SK-N-SH (cell line): Measurements from ENCODE around the gene SLC44A5. TPM values are rescaled to one million over a fixed set of nuclear protein-coding genes. Genes with fewer than 3 reads are reported as not detected.
"Not testable (repeated sequence)": the region's sequence is repeated elsewhere in the genome, so short reads cannot be mapped to it uniquely, and the experiment has no call there.

Source experiments
- CTCF ChIA-PET: fragments of 300-600, 350-600 bp; formaldehyde crosslinking; extraction: SDS; loops from one replicate; lab custom pipeline; 2021; lab: Yijun Ruan, JAX
- POLR2A ChIA-PET: fragments of 350-600 bp; sonication (Branson Sonifier 250); formaldehyde crosslinking; extraction: SDS; loops from one replicate; lab custom pipeline; 2020; ENCODE audit warnings: antibody characterized with exemption, inconsistent platforms; lab: Yijun Ruan, JAX
- DNase-seq: peaks from one replicate; pipeline ENCODE4 v3.0.0; 2012
- H2AFZ ChIP-seq: fragments of 200-600 bp; sonication (generic); 2 replicates; pipeline ENCODE4 v1.8.1; 2016; ENCODE audit warnings: antibody characterized with exemption, mild to moderate bottlenecking, low read depth
- H3F3A ChIP-seq: fragments of 200-600 bp; sonication (generic); replicated peaks from 2 replicates; pipeline ENCODE3; 2016; ENCODE audit warnings: antibody characterized with exemption, mild to moderate bottlenecking; ENCODE audit not compliant: insufficient read depth
- H3K27ac ChIP-seq, 2 experiments: fragments of 200-500 bp in 1 of 2; fragments of 200-600 bp in 1 of 2; sonication (Bioruptor generic) in 1 of 2; sonication (generic), shearing (Covaris generic) in 1 of 2; 2 replicates each; pipeline versions ENCODE4 v1.5.1 to v1.6.1; 2014 to 2016; ENCODE audit warnings: low read depth in 2 of 2, inconsistent platforms in 1 of 2, low read length in 1 of 2, mild to moderate bottlenecking in 1 of 2, mixed read lengths in 1 of 2
- H3K27me3 ChIP-seq: fragments of 200-600 bp; sonication (generic), shearing (Covaris generic); 2 replicates; pipeline ENCODE4 v1.6.1; 2016; ENCODE audit warnings: mixed run types; ENCODE audit not compliant: insufficient read depth
- H3K36me3 ChIP-seq, 2 experiments: fragments of 200-500 bp in 1 of 2; fragments of 200-600 bp in 1 of 2; sonication (Bioruptor generic) in 1 of 2; sonication (generic) in 1 of 2; replicated peaks in 1 of 2; 2 replicates each; pipeline versions ENCODE3 to v1.5.1; 2014 to 2016; ENCODE audit warnings: low read length in 1 of 2, mild to moderate bottlenecking in 1 of 2; ENCODE audit not compliant: insufficient read depth in 2 of 2, control insufficient read depth in 1 of 2
- H3K4me1 ChIP-seq, 2 experiments: fragments of 200-500 bp in 1 of 2; fragments of 200-600 bp in 1 of 2; sonication (Bioruptor generic) in 1 of 2; sonication (generic), shearing (Covaris generic) in 1 of 2; 2 replicates each; pipeline versions ENCODE4 v1.5.1 to v1.6.1; 2014 to 2016; ENCODE audit warnings: low read depth in 1 of 2, low read length in 1 of 2, mixed run types in 1 of 2; ENCODE audit not compliant: insufficient read depth in 2 of 2, control insufficient read depth in 1 of 2
- H3K4me2 ChIP-seq: fragments of 200-600 bp; sonication (generic), shearing (Covaris generic); 2 replicates; pipeline ENCODE4 v1.6.1; 2017; ENCODE audit warnings: mixed run types
- H3K4me3 ChIP-seq, 2 experiments: fragments of 200-500 bp in 1 of 2; fragments of 200-600 bp in 1 of 2; sonication (Bioruptor generic) in 1 of 2; sonication (generic), shearing (Covaris generic) in 1 of 2; 2 replicates each; pipeline versions ENCODE4 v1.5.1 to v1.8.1; 2014 to 2016; ENCODE audit warnings: low read depth in 2 of 2, inconsistent platforms in 1 of 2, low read length in 1 of 2, mild to moderate bottlenecking in 1 of 2, mixed read lengths in 1 of 2, moderate library complexity in 1 of 2
- H3K79me2 ChIP-seq: fragments of 200-600 bp; sonication (generic); 2 replicates; pipeline ENCODE4 v1.8.1; 2017; ENCODE audit warnings: mild to moderate bottlenecking; ENCODE audit not compliant: insufficient read depth
- H3K9ac ChIP-seq: fragments of 200-600 bp; sonication (generic); 2 replicates; pipeline ENCODE4 v1.6.1; 2017; ENCODE audit warnings: mixed run types
- H3K9me2 ChIP-seq: fragments of 200-600 bp; sonication (generic); 2 replicates; pipeline ENCODE4 v1.6.1; 2017; ENCODE audit warnings: mixed run types
- H3K9me3 ChIP-seq: fragments of 200-600 bp; sonication (generic); 2 replicates; pipeline ENCODE4 v1.6.1; 2017; ENCODE audit warnings: mixed run types, mild to moderate bottlenecking, moderate library complexity
- H4K20me1 ChIP-seq: fragments of 200-600 bp; sonication (generic); 2 replicates; pipeline ENCODE4 v1.6.1; 2017; ENCODE audit warnings: mild to moderate bottlenecking, mixed run types; ENCODE audit not compliant: insufficient read depth
- EP300 ChIP-seq, 2 experiments: IDR thresholded peaks; 2 replicates each; pipeline versions ENCODE4 v1.4.0 to v1.6.1; 2012; ENCODE audit warnings: borderline replicate concordance in 1 of 2, low read depth in 1 of 2, low read length in 1 of 2
- EZH2phosphoT487 ChIP-seq: fragments of 200-600 bp; sonication (generic); IDR thresholded peaks from 2 replicates; pipeline ENCODE4 v1.6.1; 2017; ENCODE audit warnings: low read depth, mixed run types, mild to moderate bottlenecking, antibody characterized with exemption, moderate library complexity, borderline replicate concordance
- FOSL2 ChIP-seq: IDR thresholded peaks from 2 replicates; pipeline ENCODE4 v1.4.0; 2012; ENCODE audit warnings: low read depth, mild to moderate bottlenecking, moderate library complexity, borderline replicate concordance
- JUND ChIP-seq: IDR thresholded peaks from 2 replicates; pipeline ENCODE4 v1.4.0; 2012
- MAX ChIP-seq: IDR thresholded peaks from 2 replicates; pipeline ENCODE4 v1.4.0; 2012; ENCODE audit warnings: low read depth
- NRF1 ChIP-seq: IDR thresholded peaks from 2 replicates; pipeline ENCODE4 v1.6.1; 2012; ENCODE audit warnings: low read depth, mild to moderate bottlenecking, low read length
- RCOR1 ChIP-seq: fragments of 150-350 bp; IDR thresholded peaks from 2 replicates; pipeline ENCODE4 v1.6.1; 2017; ENCODE audit warnings: antibody characterized with exemption, low read length
- REST ChIP-seq: IDR thresholded peaks from 2 replicates; pipeline ENCODE4 v1.6.1; 2012; ENCODE audit warnings: mild to moderate bottlenecking, low read depth, low read length, moderate library complexity
- TAF1 ChIP-seq: IDR thresholded peaks from 2 replicates; pipeline ENCODE4 v1.6.1; 2012; ENCODE audit warnings: low read depth, mild to moderate bottlenecking, low read length, moderate library complexity, borderline replicate concordance
- ZBTB33 ChIP-seq: IDR thresholded peaks from 2 replicates; pipeline ENCODE4 v1.4.0; 2012; ENCODE audit warnings: low read depth, borderline replicate concordance
- WGBS: methylation state at CpG from one replicate; pipeline ENCODE4 v1.1.6; 2017; ENCODE audit warnings: low lambda C conversion rate; 5-methylcytosine and 5-hydroxymethylcytosine counted together
- polyA plus RNA-seq, 3 experiments: library from polyadenylated mRNA; depleted of rRNA; stranded (reverse); fragments of >200 nt; gene quantifications; 2 replicates each; pipeline ENCODE4 v1.2.3, GENCODE V29; 2012

Gene SLC44A5
- polyA plus RNA-seq, 1 of the 3 experiments (the other 2 are of a cell fraction), result 4.9 TPM

GRCh38 chr1:75257424-75257823 lies 353.5 kb downstream of the SLC44A5 start:
- Histone ChIP-seq H3K9ac (no peak overlapping the region), H3K79me2 (no peaks in the 10 kb centered on the region), H3K27me3 (no peaks in the 10 kb centered on the region), H3K4me1 (no peaks in the 10 kb centered on the region), H4K20me1 (no peaks in the 10 kb centered on the region), H2AFZ (no peak overlapping the region), H3K9me2 (no peaks in the 10 kb centered on the region), H3K27ac (no peak overlapping the region), H3K4me3 (no peak overlapping the region), H3K9me3 (0 out of 2 replicates have a peak, but pooled peaks cover under 1% of the 10 kb centered on the region), H3K4me2 (no peak overlapping the region), H3F3A (no peaks in the 10 kb centered on the region), H3K36me3 (no peaks in the 10 kb centered on the region)
- CTCF ChIA-PET, result interaction anchor here (1.0 to 2.8 kb wide), 7 partner anchors 9 to 1869 kb away, joined by 3 to 19 read pairs (median 4); no protein-coding TSS in a partner anchor
- 67% methylated on average over 2 of the region's 2 CpGs for WGBS
- TF ChIP-seq RCOR1 (no peak), JUND (no peak), REST (no peak), NRF1 (no peak), MAX (no peak), EZH2phosphoT487 (no peak), ZBTB33 (no peak), EP300 (IDR thresholded peaks at IDR 0.05; ENCODE audit: borderline replicate concordance in 1 of 2, low read depth in 1 of 2, low read length in 1 of 2) (no peak), TAF1 (no peak), FOSL2 (no peak)
- no peak for DNase-seq
- POLR2A ChIA-PET, result no interaction called here

GRCh38 chr1:75250114-75250513 lies 360.8 kb downstream of the SLC44A5 start:
- H3K4me1 ChIP-seq, H3K9me2 ChIP-seq, POLR2A ChIA-PET, H3F3A ChIP-seq, H3K36me3 ChIP-seq, H4K20me1 ChIP-seq, H3K27me3 ChIP-seq, DNase-seq, H3K4me3 ChIP-seq, H3K27ac ChIP-seq, H3K9me3 ChIP-seq, H3K9ac ChIP-seq, H2AFZ ChIP-seq, H3K4me2 ChIP-seq, H3K79me2 ChIP-seq: not testable (repeated sequence)
- CTCF ChIA-PET, result interaction anchor here (0.6 to 1.8 kb wide), 2 partner anchors 15 to 475 kb away, joined by 3 to 6 read pairs; no protein-coding TSS in a partner anchor
- 55% methylated on average over 4 of the region's 4 CpGs for WGBS
